HG03439 (cell line): ENCODE measurements around the gene SLC6A15.

Experiments used
- ATAC-seq: cut with Tn5 transposase; IDR thresholded peaks from one replicate; pipeline ENCODE4 v1.9.1; 2021; ENCODE audit warnings: mild to moderate bottlenecking, moderate library complexity; ENCODE audit not compliant: unreplicated experiment

SLC6A15 gene

GRCh38 chr12:84810611-84811010, 102.0 kb downstream of the SLC6A15 start:
- no peak for ATAC-seq
